HG03064 (cell line): Measurements from ENCODE around the gene UTRN.

ENCODE experiments used
- ATAC-seq: cut with Tn5 transposase; IDR thresholded peaks from one replicate; pipeline ENCODE4 v1.9.1; 2021; ENCODE audit warnings: low read depth; ENCODE audit not compliant: unreplicated experiment

The UTRN gene

GRCh38 chr6:144279484-144280150 is 5.5 kb upstream of the UTRN start:
- no peak for ATAC-seq

GRCh38 chr6:144283646-144284477 is 1.3 kb upstream of the UTRN start:
- no peak for ATAC-seq

GRCh38 chr6:144284478-144284782 is 705 bp upstream of the UTRN start:
- no peak for ATAC-seq

DNA sequence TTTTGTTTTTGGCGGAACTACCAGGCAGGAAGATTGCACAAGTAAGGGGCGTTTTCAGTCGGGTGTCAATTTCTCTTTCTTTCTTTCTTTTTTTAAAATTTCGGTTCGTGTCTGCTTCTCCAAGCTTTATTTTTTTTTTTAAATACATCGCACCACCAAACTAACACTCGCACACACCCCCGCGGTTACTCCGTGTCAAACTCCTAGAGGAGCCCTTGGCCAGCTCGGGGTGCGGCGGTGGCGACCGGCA is 338 bp downstream of the UTRN start:
- ATAC-seq = peak; percentile 10

DNA sequence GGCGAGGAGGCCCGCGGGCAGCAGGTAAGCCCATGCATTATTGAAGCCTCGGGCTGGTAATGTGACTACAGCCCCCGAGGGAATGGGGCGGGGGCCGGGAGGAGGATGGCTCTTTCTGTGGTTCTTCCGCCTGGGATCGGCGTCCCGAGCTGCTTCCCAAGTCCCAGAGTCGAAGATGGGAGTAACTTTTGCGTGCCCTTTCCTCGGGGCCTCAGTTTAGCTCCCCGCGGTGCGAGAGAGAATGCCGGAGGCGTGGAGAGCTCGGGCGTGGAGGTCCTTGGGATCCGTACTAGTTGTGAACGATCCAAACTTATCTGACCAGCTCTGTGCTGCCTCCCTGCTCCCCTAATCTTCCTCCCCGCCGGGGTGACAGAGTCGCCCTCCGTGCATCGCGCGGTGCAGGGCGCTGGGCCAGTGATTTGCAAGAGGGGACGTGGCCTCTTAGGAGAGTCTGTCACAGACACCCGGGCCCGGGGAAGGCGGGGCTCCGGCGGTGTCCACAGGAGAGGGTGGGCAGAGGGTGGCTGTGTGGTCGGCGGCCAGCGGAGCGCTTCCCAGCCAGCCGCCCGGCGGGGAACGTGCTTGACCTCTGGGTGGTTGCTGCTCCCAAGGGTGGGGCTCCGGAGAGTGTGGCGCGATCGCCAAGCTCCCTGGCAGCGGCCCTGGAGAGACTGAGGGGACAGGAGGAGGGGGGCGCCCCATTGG is 815 bp downstream of the UTRN start:
- ATAC-seq = no peak

GRCh38 chr6:144286503-144287393 is 1.6 kb downstream of the UTRN start:
- ATAC-seq = no peak

GRCh38 chr6:144289006-144289405 is 3.9 kb downstream of the UTRN start:
- ATAC-seq = no peak

DNA sequence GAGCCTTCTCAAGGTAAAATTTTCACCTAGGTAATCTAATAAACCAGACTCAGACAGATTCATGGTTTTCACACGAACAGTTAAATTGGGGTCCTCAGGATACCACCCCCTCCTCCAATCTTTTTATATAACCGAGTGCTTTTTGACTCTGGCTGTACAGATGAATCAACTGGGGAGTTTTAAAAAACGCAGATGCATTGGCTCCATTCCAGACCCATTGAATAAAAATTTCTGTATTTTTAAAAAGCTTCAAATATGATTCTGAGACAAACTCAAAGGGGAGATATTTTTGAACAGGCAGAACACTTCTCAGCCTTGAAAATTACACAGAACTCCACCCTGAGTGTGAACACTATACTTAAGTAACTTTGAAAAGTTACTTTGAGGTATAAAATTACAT is 7.2 kb downstream of the UTRN start:
- ATAC-seq = no peak

GRCh38 chr6:144294016-144294415 is 8.9 kb downstream of the UTRN start:
- no peak for ATAC-seq

GRCh38 chr6:144295211-144295610 is 10.1 kb downstream of the UTRN start:
- no peak for ATAC-seq

GRCh38 chr6:144295981-144296767 is 11.0 kb downstream of the UTRN start:
- ATAC-seq = no peak

DNA sequence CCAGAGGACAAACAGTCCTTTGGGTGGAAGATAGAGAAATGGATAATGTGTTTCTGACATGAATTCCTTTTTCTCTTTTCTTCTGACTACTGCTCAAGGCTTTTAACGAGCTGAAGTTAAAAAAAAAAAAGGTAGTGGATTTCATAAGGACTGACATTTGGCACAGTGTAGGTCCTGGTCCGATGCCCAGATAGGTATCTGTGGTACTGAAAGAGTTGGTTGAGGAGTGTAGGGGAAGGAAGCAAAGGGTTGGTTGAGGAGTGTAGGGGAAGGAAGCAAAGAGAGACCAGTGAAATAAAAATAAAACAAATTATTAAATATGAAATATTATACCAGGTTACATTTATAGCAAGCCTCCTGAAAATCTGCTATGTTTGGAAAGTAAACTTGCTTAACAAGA is 11.8 kb downstream of the UTRN start:
- no peak for ATAC-seq

- ATAC-seq = no peak
Measured at GRCh38 chr6:144297511-144298100, 12.5 kb downstream of the UTRN start.

DNA sequence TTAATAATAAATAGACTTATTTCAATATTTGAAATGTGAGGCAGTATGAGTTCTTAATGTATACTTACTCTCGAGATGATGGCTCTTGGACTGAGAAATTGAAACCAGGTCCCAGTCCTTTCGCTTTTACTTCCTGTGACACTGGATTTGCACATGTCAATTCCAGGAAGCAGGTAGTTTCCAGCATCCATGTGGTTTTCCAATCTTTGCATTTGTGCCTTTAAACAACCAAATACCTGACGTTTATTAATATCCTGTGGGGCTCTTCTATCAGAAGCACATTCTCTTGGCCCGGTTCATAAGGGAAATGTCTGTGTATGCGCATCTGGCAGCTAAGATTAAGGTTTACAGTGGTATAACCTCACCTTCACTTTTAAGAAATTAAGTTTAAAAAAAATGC is 13.1 kb downstream of the UTRN start:
- ATAC-seq = no peak

GRCh38 chr6:144298916-144299315 is 13.8 kb downstream of the UTRN start:
- ATAC-seq = no peak

GRCh38 chr6:144302701-144303372 is 17.7 kb downstream of the UTRN start:
- ATAC-seq = no peak

DNA sequence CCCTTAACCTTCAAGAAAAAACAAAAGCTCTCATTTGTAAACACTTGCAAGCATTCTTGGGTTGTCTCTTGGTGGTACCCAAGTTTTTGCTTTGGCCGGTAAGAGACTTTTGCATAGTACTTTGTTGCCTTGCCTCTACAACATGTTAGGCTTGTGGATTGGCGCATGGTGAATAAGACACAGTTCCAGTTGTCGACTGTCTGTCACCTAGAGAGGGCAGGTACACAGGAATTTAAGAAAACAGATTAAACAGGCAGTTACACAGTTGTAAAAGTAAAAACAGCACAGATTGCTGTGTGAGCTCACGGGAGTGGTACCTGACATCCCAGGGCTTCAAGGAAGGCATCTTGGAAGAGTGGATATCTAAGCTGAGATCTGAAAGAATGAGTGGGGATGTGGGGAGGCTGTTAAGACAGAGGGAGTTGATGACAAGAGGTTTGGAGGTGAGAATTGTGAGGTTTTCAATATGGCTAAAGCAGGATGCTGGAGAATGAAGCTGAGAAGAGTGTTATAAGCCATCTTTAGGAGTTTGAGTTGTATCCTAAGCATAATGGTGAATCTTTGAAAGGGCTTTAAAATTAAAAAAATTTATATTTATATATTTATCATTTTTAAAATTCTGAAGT is 19.2 kb downstream of the UTRN start:
- no peak for ATAC-seq

- peak; percentile 32 for ATAC-seq
Measured at GRCh38 chr6:144305567-144305966, 20.4 kb downstream of the UTRN start.

DNA sequence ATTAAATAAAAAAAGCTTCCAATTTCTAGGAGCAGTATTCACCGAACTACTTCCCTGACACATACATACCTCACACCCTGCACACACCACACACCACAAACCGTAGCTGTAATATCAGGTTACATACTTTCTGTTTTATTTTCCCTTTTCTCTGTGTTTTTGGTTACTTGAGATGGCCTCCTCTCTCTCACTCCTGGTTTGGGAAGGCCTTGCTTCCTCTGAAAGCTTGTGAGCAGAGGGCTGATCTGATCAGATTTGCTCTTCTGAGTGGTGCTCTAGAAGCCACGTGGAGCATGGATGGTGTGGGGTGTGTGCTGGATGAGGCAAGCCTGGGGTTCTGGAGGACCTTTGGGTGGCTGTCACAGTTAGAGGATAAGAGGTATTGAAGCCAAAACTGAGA is 20.9 kb downstream of the UTRN start:
- peak; percentile 97 for ATAC-seq
